ENCODE data around the gene ACAP3.

The ACAP3 gene

GRCh38 chr1:1344655-1345361 lies 37.1 kb upstream of the ACAP3 start:
- in situ Hi-C loops (cut with MboI; ENCODE audit: low sequenced_read_pairs), result no loop called here

- in situ Hi-C loops (cut with MboI; ENCODE audit: low sequenced_read_pairs), result no loop called here
These were observed 36.2 kb upstream of the ACAP3 start for GRCh38 chr1:1343811-1344421.

- in situ Hi-C loops (cut with MboI; ENCODE audit: low sequenced_read_pairs), result no loop called here
These were observed 34.9 kb upstream of the ACAP3 start for GRCh38 chr1:1342584-1343115.

- in situ Hi-C loops (cut with MboI; ENCODE audit: low sequenced_read_pairs), result no loop called here
These were observed 34.4 kb upstream of the ACAP3 start for GRCh38 chr1:1342061-1342562.

- in situ Hi-C loops (cut with MboI; ENCODE audit: low sequenced_read_pairs), result no loop called here
These were observed 33.9 kb upstream of the ACAP3 start for GRCh38 chr1:1341549-1342021.

- in situ Hi-C loops (cut with MboI; ENCODE audit: low sequenced_read_pairs), result no loop called here
These were observed 33.2 kb upstream of the ACAP3 start for GRCh38 chr1:1340791-1341548.

GRCh38 chr1:1340185-1340584 lies 32.5 kb upstream of the ACAP3 start:
- in situ Hi-C loops (cut with MboI; ENCODE audit: low sequenced_read_pairs), result no loop called here

GRCh38 chr1:1338278-1338677 lies 30.5 kb upstream of the ACAP3 start:
- in situ Hi-C loops (cut with MboI; ENCODE audit: low sequenced_read_pairs), result no loop called here

- in situ Hi-C loops (cut with MboI; ENCODE audit: low sequenced_read_pairs), result no loop called here
These were observed 30.0 kb upstream of the ACAP3 start for GRCh38 chr1:1337793-1338147.

GRCh38 chr1:1336931-1337792 lies 29.4 kb upstream of the ACAP3 start:
- in situ Hi-C loops (cut with MboI; ENCODE audit: low sequenced_read_pairs), result no loop called here

GRCh38 chr1:1336446-1336845 lies 28.7 kb upstream of the ACAP3 start:
- in situ Hi-C loops (cut with MboI; ENCODE audit: low sequenced_read_pairs), result no loop called here

- in situ Hi-C loops (cut with MboI; ENCODE audit: low sequenced_read_pairs), result no loop called here
These were observed 28.1 kb upstream of the ACAP3 start for GRCh38 chr1:1335792-1336248.

- in situ Hi-C loops (cut with MboI; ENCODE audit: low sequenced_read_pairs), result no loop called here
These were observed 27.6 kb upstream of the ACAP3 start for GRCh38 chr1:1335283-1335682.

- in situ Hi-C loops (cut with MboI; ENCODE audit: low sequenced_read_pairs), result no loop called here
These were observed 27.1 kb upstream of the ACAP3 start for GRCh38 chr1:1334835-1335234.

GRCh38 chr1:1333551-1334241 lies 26.0 kb upstream of the ACAP3 start:
- in situ Hi-C loops (cut with MboI; ENCODE audit: low sequenced_read_pairs), result no loop called here

- in situ Hi-C loops (cut with MboI; ENCODE audit: low sequenced_read_pairs), result no loop called here
These were observed 25.2 kb upstream of the ACAP3 start for GRCh38 chr1:1332774-1333480.

GRCh38 chr1:1332031-1332755 lies 24.5 kb upstream of the ACAP3 start:
- in situ Hi-C loops (cut with MboI; ENCODE audit: low sequenced_read_pairs), result no loop called here

GRCh38 chr1:1331068-1331965 lies 23.6 kb upstream of the ACAP3 start, which contains the start of gene TAS1R3:
Gene TAS1R3, plus strand, starts transcription at chr1:1331280. Its CDS starts 66 bp downstream, at chr1:1331346.
- in situ Hi-C loops (cut with MboI; ENCODE audit: low sequenced_read_pairs), result no loop called here

Data from hTERT RPE-1 (cell line).